DND-41 (cell line): ENCODE measurements around the gene PUDP.

Source experiments
- EZH2 ChIP-seq: IDR thresholded peaks from 3 replicates; pipeline ENCODE4 v1.6.1; 2012; ENCODE audit warnings: borderline replicate concordance, low read depth, mild to moderate bottlenecking, moderate library complexity, low read length, inconsistent platforms; ENCODE audit not compliant: severe bottlenecking
- TF ChIP-seq, protein P1 (sequence below): IDR thresholded peaks from 2 replicates; pipeline ENCODE4 v1.5.1; 2012; ENCODE audit warnings: borderline replicate concordance, low read length, moderate library complexity, mild to moderate bottlenecking; ENCODE audit not compliant: poor library complexity, severe bottlenecking; ENCODE audit errors: extremely low read depth

DNA sequence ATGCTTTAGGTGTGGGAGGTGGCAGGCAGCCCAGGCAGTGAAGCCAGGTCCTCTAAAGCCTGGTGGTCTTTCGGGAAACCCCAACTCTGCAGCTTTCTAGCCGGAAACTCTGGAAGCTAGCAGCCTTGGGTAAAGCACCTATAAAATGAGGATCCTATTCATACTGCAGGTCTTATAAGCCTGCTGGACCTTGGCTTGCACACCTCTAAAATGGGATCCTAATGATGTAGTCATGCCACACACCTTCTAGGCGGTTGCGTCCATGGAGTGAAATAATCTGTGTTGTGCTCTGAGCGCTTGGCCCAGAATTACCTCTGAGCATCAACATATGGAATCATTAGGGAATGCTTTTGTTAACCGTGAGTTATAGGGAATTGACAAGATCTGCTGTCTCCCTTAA lies 36.4 kb downstream of the PUDP start:
- TF ChIP-seq, protein P1, sequence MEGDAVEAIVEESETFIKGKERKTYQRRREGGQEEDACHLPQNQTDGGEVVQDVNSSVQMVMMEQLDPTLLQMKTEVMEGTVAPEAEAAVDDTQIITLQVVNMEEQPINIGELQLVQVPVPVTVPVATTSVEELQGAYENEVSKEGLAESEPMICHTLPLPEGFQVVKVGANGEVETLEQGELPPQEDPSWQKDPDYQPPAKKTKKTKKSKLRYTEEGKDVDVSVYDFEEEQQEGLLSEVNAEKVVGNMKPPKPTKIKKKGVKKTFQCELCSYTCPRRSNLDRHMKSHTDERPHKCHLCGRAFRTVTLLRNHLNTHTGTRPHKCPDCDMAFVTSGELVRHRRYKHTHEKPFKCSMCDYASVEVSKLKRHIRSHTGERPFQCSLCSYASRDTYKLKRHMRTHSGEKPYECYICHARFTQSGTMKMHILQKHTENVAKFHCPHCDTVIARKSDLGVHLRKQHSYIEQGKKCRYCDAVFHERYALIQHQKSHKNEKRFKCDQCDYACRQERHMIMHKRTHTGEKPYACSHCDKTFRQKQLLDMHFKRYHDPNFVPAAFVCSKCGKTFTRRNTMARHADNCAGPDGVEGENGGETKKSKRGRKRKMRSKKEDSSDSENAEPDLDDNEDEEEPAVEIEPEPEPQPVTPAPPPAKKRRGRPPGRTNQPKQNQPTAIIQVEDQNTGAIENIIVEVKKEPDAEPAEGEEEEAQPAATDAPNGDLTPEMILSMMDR = no peak
- TF ChIP-seq EZH2 = no peak
